MCF 10A (cell line): ENCODE measurements around the gene PPM1E. TPM values are rescaled to one million over a fixed set of nuclear protein-coding genes. Genes with fewer than 3 reads are reported as not detected.
A peak's percentile ranks its signal among the peaks of the same experiment; 100 is the strongest.

ENCODE experiments used
- BruUV-seq: library from RNA; stranded (reverse); fragments of 400-500 nt; replicated peaks from 2 replicates; lab custom pipeline; 2021; lab: Mats Ljungman, UMichigan
- CTCF ChIA-PET: fragments of 300-600 bp; sonication (Branson Sonifier 250); formaldehyde crosslinking; extraction: SDS; loops from one replicate; lab custom pipeline; 2021; ENCODE audit warnings: antibody characterized with exemption, inconsistent platforms; lab: Yijun Ruan, JAX
- POLR2A ChIA-PET: fragments of 300-600, 350-650 bp; sonication (Branson Sonifier 250); formaldehyde crosslinking; extraction: SDS; loops from one replicate; lab custom pipeline; 2020; ENCODE audit warnings: antibody characterized with exemption, inconsistent platforms; lab: Yijun Ruan, JAX
- DNase-seq: peaks from one replicate; pipeline ENCODE4 v3.0.0-alpha.2; 2018; ENCODE audit not compliant: unreplicated experiment
- H3K27ac Mint-ChIP-seq: one replicate; pipeline ENCODE4 v1.8.0; 2022; ENCODE audit warnings: mild to moderate bottlenecking, low read depth, mixed read lengths; ENCODE audit not compliant: unreplicated experiment
- H3K27me3 Mint-ChIP-seq: one replicate; pipeline ENCODE4 v1.8.0; 2022; ENCODE audit warnings: mixed read lengths; ENCODE audit not compliant: insufficient read depth, unreplicated experiment
- H3K36me3 Mint-ChIP-seq: one replicate; pipeline ENCODE4 v1.8.0; 2022; ENCODE audit warnings: mild to moderate bottlenecking, moderate library complexity, mixed read lengths; ENCODE audit not compliant: insufficient read depth, unreplicated experiment
- H3K4me1 Mint-ChIP-seq: one replicate; pipeline ENCODE4 v1.8.0; 2022; ENCODE audit warnings: mixed read lengths; ENCODE audit not compliant: insufficient read depth, unreplicated experiment
- H3K4me3 Mint-ChIP-seq: one replicate; pipeline ENCODE4 v1.8.0; 2022; ENCODE audit warnings: mild to moderate bottlenecking, moderate library complexity, mixed read lengths; ENCODE audit not compliant: unreplicated experiment
- H3K9me3 Mint-ChIP-seq: one replicate; pipeline ENCODE4 v1.8.0; 2022; ENCODE audit warnings: mixed read lengths; ENCODE audit not compliant: unreplicated experiment
- intact Hi-C: fragments of 100-400 bp; cut with micrococcal nuclease; formaldehyde crosslinking; loops from 2 replicates; pipeline ENCODE4 v1.14.1; 2022
- total RNA-seq: library from RNA; stranded (reverse); gene quantifications from 2 replicates; pipeline ENCODE4 v1.2.3, GENCODE V29; 2022
- TF ChIP-seq, protein P1 (sequence below): fragments of 200-600 bp; IDR thresholded peaks from one replicate; pipeline ENCODE4 v1.8.0; 2022; ENCODE audit warnings: antibody characterized with exemption, mild to moderate bottlenecking; ENCODE audit not compliant: unreplicated experiment

Gene PPM1E
- total RNA-seq, 1 experiment from 2014 or later, result 0.65 TPM

DNA sequence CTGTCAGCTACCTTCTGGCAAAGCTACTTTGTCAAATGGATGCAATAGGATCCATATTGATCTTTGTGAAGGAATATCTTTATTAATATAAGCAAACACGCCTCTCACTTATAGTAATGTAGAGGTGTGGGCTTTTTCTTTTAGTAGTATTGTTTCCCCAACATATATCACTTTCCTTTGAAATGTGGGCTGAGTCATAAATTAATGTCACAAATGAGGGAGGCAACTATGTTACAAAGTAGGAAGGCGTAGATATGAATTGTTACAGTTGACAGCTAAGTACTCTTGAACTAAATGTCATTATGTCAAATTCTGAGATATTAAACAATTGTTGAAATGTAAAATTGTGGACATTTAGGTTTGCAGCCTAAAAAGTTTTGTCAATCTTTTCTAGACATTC is 2.6 kb upstream of the PPM1E start:
- H3K36me3 Mint-ChIP-seq, result no peaks in the 10 kb centered on the region
- H3K27ac Mint-ChIP-seq, result no peak overlapping the region
- BruUV-seq, result no TSS peak
- H3K9me3 Mint-ChIP-seq, result no peaks in the 10 kb centered on the region
- TF ChIP-seq, protein P1, sequence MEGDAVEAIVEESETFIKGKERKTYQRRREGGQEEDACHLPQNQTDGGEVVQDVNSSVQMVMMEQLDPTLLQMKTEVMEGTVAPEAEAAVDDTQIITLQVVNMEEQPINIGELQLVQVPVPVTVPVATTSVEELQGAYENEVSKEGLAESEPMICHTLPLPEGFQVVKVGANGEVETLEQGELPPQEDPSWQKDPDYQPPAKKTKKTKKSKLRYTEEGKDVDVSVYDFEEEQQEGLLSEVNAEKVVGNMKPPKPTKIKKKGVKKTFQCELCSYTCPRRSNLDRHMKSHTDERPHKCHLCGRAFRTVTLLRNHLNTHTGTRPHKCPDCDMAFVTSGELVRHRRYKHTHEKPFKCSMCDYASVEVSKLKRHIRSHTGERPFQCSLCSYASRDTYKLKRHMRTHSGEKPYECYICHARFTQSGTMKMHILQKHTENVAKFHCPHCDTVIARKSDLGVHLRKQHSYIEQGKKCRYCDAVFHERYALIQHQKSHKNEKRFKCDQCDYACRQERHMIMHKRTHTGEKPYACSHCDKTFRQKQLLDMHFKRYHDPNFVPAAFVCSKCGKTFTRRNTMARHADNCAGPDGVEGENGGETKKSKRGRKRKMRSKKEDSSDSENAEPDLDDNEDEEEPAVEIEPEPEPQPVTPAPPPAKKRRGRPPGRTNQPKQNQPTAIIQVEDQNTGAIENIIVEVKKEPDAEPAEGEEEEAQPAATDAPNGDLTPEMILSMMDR, result no peak
- no peak for DNase-seq
- CTCF ChIA-PET, result interaction anchor here (0.6 kb wide), 1 partner anchor 90 kb away, joined by 3 read pairs; no protein-coding TSS in a partner anchor
- H3K4me3 Mint-ChIP-seq, result no peak overlapping the region
- POLR2A ChIA-PET, result no interaction called here
- peaks cover 25% of the 10 kb centered on the region for H3K27me3 Mint-ChIP-seq
- peaks cover 7% of the 10 kb centered on the region for H3K4me1 Mint-ChIP-seq
- intact Hi-C loops, result no loop called here

DNA sequence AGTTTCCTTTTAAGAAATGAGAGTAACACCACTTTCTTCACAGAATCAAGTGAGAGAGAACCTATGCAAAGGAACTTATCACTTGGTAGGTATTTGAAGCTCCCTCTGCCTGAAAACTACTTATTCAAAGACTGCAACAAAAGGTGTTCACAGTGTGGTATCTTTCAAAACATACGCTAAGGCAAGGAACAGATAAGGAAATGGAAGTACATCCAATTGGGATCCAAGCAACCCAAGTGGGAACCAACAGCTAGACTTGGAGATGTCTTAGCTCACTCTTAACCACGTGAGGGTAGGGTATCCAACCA is 431 bp upstream of the PPM1E start:
- no peak for DNase-seq
- Mint-ChIP-seq H3K4me1 (peaks cover 7% of the 10 kb centered on the region), H3K36me3 (no peaks in the 10 kb centered on the region), H3K27me3 (peaks cover 40% of the 10 kb centered on the region), H3K9me3 (no peaks in the 10 kb centered on the region), H3K4me3 (peak overlapping the region; percentile 80), H3K27ac (no peak overlapping the region)
- POLR2A ChIA-PET, result interaction anchor here (0.6 to 1.9 kb wide), 4 partner anchors 10 to 123 kb away, joined by 3 to 6 read pairs (median 4); no protein-coding TSS in a partner anchor
- intact Hi-C loops, result no loop called here
- no TSS peak for BruUV-seq
- CTCF ChIA-PET, result interaction anchor here (0.7 kb wide), 1 partner anchor 54 kb away, joined by 3 read pairs; no protein-coding TSS in a partner anchor
- TF ChIP-seq, protein P1, result no peak

DNA sequence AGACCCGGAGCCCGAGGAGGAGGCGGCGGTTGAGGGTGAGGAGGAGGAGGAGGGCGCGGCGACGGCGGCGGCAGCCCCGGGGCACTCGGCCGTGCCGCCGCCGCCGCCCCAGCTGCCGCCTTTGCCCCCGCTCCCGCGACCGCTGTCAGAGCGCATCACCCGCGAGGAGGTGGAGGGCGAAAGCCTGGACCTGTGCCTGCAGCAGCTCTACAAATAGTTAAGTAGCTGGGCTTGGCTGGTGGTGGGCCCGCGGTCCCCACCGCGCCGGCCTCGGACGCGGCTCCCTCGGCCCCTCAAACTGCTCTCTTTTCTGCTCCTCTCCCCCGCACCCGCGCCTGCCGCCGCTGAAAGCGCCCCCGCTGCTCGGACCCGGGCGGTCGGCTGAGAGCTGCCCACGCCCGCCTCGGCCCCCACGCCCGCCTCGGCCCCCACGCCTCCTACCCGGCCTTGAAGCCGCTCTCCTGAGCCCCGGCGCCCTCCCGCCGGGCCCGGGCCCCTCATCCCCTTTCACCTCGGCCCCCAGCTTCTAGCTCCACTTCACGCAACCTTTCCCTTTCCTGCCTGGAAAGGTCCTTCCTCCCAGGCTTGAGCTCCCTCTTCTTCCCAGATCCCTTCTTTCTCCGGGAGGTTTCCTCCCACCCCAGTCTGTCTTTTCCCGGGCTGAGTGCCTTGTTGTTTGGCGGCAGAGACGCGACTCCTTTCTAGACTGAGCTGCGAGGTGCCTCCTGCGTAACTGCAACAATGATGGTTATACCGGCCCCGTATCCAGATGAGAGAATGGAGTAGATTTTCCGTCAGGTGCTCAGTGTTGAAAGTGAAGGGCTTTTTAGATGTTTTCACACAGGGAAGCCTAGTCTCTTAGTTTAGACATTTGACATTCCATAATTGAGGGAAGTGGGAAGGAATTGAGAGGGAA is 850 bp downstream of the PPM1E start:
- POLR2A ChIA-PET, result interaction anchor here (0.6 to 1.9 kb wide), 8 partner anchors 9 to 652 kb away, joined by 3 to 6 read pairs (median 3); no protein-coding TSS in a partner anchor
- no TSS peak for BruUV-seq
- Mint-ChIP-seq H3K4me3 (peak overlapping the region; percentile 80), H3K9me3 (no peaks in the 10 kb centered on the region), H3K27me3 (peaks cover 53% of the 10 kb centered on the region), H3K4me1 (peaks cover 7% of the 10 kb centered on the region), H3K27ac (peak overlapping the region; percentile 28), H3K36me3 (no peaks in the 10 kb centered on the region)
- TF ChIP-seq, protein P1, result no peak
- no peak for DNase-seq
- intact Hi-C loops, result no loop called here
- CTCF ChIA-PET, result interaction anchor here (0.6 to 1.0 kb wide), 3 partner anchors 12 to 237 kb away, joined by 3 to 4 read pairs (median 3); no protein-coding TSS in a partner anchor

DNA sequence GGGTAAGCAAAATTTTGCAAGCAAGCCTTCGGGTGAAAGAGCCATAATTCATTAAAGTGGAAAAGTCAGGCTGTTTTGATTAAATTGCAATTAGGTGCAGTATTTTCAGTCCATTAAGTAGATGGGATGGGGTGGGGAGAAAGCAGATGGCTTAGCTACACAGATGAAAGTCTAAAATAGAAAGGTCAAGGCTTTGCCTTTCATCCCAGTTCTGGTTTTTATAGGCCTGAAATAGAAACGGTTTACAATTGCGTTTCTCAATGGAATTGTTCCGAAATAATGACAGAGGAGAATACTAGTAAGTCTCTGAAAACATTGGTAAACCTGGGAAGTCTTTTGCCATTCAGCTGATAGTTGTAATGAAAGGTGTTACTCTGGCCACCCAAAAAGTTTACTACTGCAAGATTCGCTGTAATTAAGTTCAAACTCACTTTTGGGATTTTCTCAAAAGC is 1.5 kb downstream of the PPM1E start:
- Mint-ChIP-seq H3K4me3 (peak overlapping the region; percentile 80), H3K27ac (no peak overlapping the region), H3K36me3 (no peaks in the 10 kb centered on the region), H3K27me3 (peaks cover 59% of the 10 kb centered on the region), H3K9me3 (no peaks in the 10 kb centered on the region), H3K4me1 (peaks cover 7% of the 10 kb centered on the region)
- ChIA-PET POLR2A (interaction anchor here (0.6 to 1.4 kb wide), 8 partner anchors 10 to 651 kb away, joined by 3 to 6 read pairs (median 3); no protein-coding TSS in a partner anchor), CTCF (interaction anchor here (0.7 to 0.9 kb wide), 2 partner anchors 9 to 159 kb away, joined by 3 read pairs; no protein-coding TSS in a partner anchor)
- TF ChIP-seq, protein P1, result no peak
- no TSS peak for BruUV-seq
- DNase-seq, result no peak
- intact Hi-C loops, result no loop called here
